CD1c-positive myeloid dendritic cell (primary cell): ENCODE measurements around the gene MBOAT2.
"Not testable (repeated sequence)": the region's sequence is repeated elsewhere in the genome, so short reads cannot be mapped to it uniquely, and the experiment has no call there.

Experiments used
- DNase-seq: peaks from one replicate; pipeline ENCODE4 v3.0.0-alpha.2; 2016; ENCODE audit errors: extremely low spot score

The MBOAT2 gene

GRCh38 chr2:8896671-8897070, 106.8 kb downstream of the MBOAT2 start:
- DNase-seq: not testable (repeated sequence)

- not testable (repeated sequence) for DNase-seq
These were observed 108.2 kb downstream of the MBOAT2 start for GRCh38 chr2:8895087-8895912.

GRCh38 chr2:8893978-8894820, 109.3 kb downstream of the MBOAT2 start:
- DNase-seq: no peak

- no peak for DNase-seq
These were observed 110.0 kb downstream of the MBOAT2 start for GRCh38 chr2:8893474-8893873.

- DNase-seq: no peak
These were observed 111.4 kb downstream of the MBOAT2 start for GRCh38 chr2:8892111-8892510.

GRCh38 chr2:8889978-8890377, 113.5 kb downstream of the MBOAT2 start:
- no peak for DNase-seq

GRCh38 chr2:8888963-8889362, 114.5 kb downstream of the MBOAT2 start:
- no peak for DNase-seq

GRCh38 chr2:8886876-8887275, 116.6 kb downstream of the MBOAT2 start:
- no peak for DNase-seq

GRCh38 chr2:8886202-8886518, 117.3 kb downstream of the MBOAT2 start:
- no peak for DNase-seq

- DNase-seq: no peak
These were observed 117.9 kb downstream of the MBOAT2 start for GRCh38 chr2:8885449-8886201.

GRCh38 chr2:8884812-8885211, 118.7 kb downstream of the MBOAT2 start:
- DNase-seq: no peak

- peak; percentile 20 for DNase-seq
These were observed 121.4 kb downstream of the MBOAT2 start for GRCh38 chr2:8882094-8882493.

- no peak for DNase-seq
These were observed 125.6 kb downstream of the MBOAT2 start for GRCh38 chr2:8877894-8878293.

- no peak for DNase-seq
These were observed 126.2 kb downstream of the MBOAT2 start for GRCh38 chr2:8877332-8877731.

GRCh38 chr2:8876628-8877027, 126.9 kb downstream of the MBOAT2 start:
- DNase-seq: no peak

GRCh38 chr2:8872821-8873432, 130.6 kb downstream of the MBOAT2 start:
- peak; percentile 45 for DNase-seq

- no peak for DNase-seq
These were observed 133.0 kb downstream of the MBOAT2 start for GRCh38 chr2:8870441-8870840.

GRCh38 chr2:8867363-8867762, 136.1 kb downstream of the MBOAT2 start:
- no peak for DNase-seq

- no peak for DNase-seq
These were observed 140.0 kb downstream of the MBOAT2 start for GRCh38 chr2:8863331-8863953.

- DNase-seq: no peak
These were observed 141.3 kb downstream of the MBOAT2 start for GRCh38 chr2:8862230-8862629.

- DNase-seq: no peak
These were observed 141.7 kb downstream of the MBOAT2 start for GRCh38 chr2:8861797-8862196.
